HepG2 (cell line): Measurements from ENCODE around the gene UQCR11. TPM values are rescaled to one million over a fixed set of nuclear protein-coding genes. Genes with fewer than 3 reads are reported as not detected.

ENCODE experiments used
- CSRNP1 ChIP-seq: sonication (generic); formaldehyde crosslinking; IDR thresholded peaks from 2 replicates; pipeline ENCODE4 v1.8.1; 2023; ENCODE audit warnings: mild to moderate bottlenecking, missing genetic modification reagents
- EP300 ChIP-seq, 3 experiments: sonication (generic) in 1 of 3; formaldehyde crosslinking in 1 of 3; IDR thresholded peaks; 2 replicates each; pipeline versions ENCODE4 v1.5.1 to v1.6.1; 2011 to 2020; ENCODE audit warnings: low read depth in 2 of 3, low read length in 2 of 3, borderline replicate concordance in 1 of 3, improper control_type of control experiment in 1 of 3, mild to moderate bottlenecking in 1 of 3, missing genetic modification reagents in 1 of 3, moderate library complexity in 1 of 3
- GABPB1 ChIP-seq: IDR thresholded peaks from 2 replicates; pipeline ENCODE4 v1.6.1; 2016; ENCODE audit warnings: mild to moderate bottlenecking, missing genetic modification reagents, moderate library complexity, missing compliant biosample characterization
- IKZF1 ChIP-seq: fragments of 450-650 bp; IDR thresholded peaks from 2 replicates; pipeline ENCODE4 v1.7.1; 2016
- IRF2 ChIP-seq: IDR thresholded peaks from 2 replicates; pipeline ENCODE4 v1.6.1; 2018; ENCODE audit warnings: missing genetic modification reagents, missing compliant biosample characterization
- NFATC3 ChIP-seq: sonication (generic); formaldehyde crosslinking; IDR thresholded peaks from 2 replicates; pipeline ENCODE4 v1.5.1; 2020; ENCODE audit warnings: mild to moderate bottlenecking, missing genetic modification reagents
- NR2F2 ChIP-seq: IDR thresholded peaks from 2 replicates; pipeline ENCODE4 v1.6.1; 2012; ENCODE audit warnings: low read depth, inconsistent platforms, borderline replicate concordance
- POGK ChIP-seq: sonication (generic); formaldehyde crosslinking; conservative IDR thresholded peaks from 2 replicates; pipeline ENCODE4 v1.8.0; 2022; ENCODE audit warnings: mild to moderate bottlenecking, moderate library complexity, missing genetic modification reagents
- SRSF1 ChIP-seq: fragments of 200-400 bp; formaldehyde crosslinking; optimal IDR thresholded peaks from 2 replicates; pipeline ENCODE3; 2017; ENCODE audit warnings: mild to moderate bottlenecking, low read depth, low read length, moderate library complexity
- TEAD3 ChIP-seq: optimal IDR thresholded peaks from 2 replicates; pipeline ENCODE3; 2016; ENCODE audit warnings: borderline replicate concordance
- TOPORS ChIP-seq: sonication (generic); formaldehyde crosslinking; IDR thresholded peaks from 2 replicates; pipeline ENCODE4 v1.8.0; 2023; ENCODE audit warnings: mild to moderate bottlenecking, missing genetic modification reagents
- YEATS2 ChIP-seq: sonication (generic); formaldehyde crosslinking; IDR thresholded peaks from 2 replicates; pipeline ENCODE4 v1.4.0; 2020; ENCODE audit warnings: missing genetic modification reagents, borderline replicate concordance
- ZBTB44 ChIP-seq: sonication (generic); formaldehyde crosslinking; IDR thresholded peaks from 2 replicates; pipeline ENCODE4 v1.4.0; 2020; ENCODE audit warnings: missing genetic modification reagents
- ZNF274 ChIP-seq: sonication (generic); formaldehyde crosslinking; IDR thresholded peaks from 2 replicates; pipeline ENCODE4 v1.5.1; 2020; ENCODE audit warnings: mild to moderate bottlenecking, missing genetic modification reagents
- ZNF350 ChIP-seq: sonication (generic); formaldehyde crosslinking; IDR thresholded peaks from 2 replicates; pipeline ENCODE4 v1.4.0; 2020; ENCODE audit warnings: mild to moderate bottlenecking, low read depth, missing genetic modification reagents, borderline replicate concordance
- ZNF609 ChIP-seq: sonication (generic); formaldehyde crosslinking; IDR thresholded peaks from 2 replicates; pipeline ENCODE4 v1.4.0; 2020; ENCODE audit warnings: mild to moderate bottlenecking, missing genetic modification reagents, borderline replicate concordance
- ZSCAN9 ChIP-seq: IDR thresholded peaks from 2 replicates; pipeline ENCODE4 v1.6.1; 2016; ENCODE audit warnings: borderline replicate concordance
- polyA plus RNA-seq, 8 experiments: library from polyadenylated mRNA; depleted of rRNA in 3 of 8; stranded (reverse) in 7 of 8; unstranded in 1 of 8; fragments of >200 nt; fragmentation: Illumina TruSeq in 4 of 8; extraction: Trizol in 4 of 8; gene quantifications; 2 replicates each; pipeline versions ENCODE4 v1.2.1 to v1.2.3, GENCODE V29; 2011 to 2016; ENCODE audit warnings: low read depth in 4 of 8, missing spikeins in 1 of 8, mixed read lengths in 1 of 8; ENCODE audit not compliant: insufficient read depth in 1 of 8
- total RNA-seq, 5 experiments: library from RNA; depleted of rRNA; stranded (reverse); fragments of >200 nt; fragmentation: Illumina TruSeq; extraction: Trizol; gene quantifications; 2 replicates each; pipeline ENCODE4 v1.2.3, GENCODE V29; 2016; ENCODE audit warnings: low read depth in 1 of 5

The UQCR11 gene
- total and polyA plus RNA-seq, 2 of the 13 experiments (the other 11 are each of a cell fraction or from before 2014, with no cell fraction given), result 125 to 214 TPM

GRCh38 chr19:1592755-1593500 lies 12.3 kb downstream of the UQCR11 start, which contains the start of gene MBD3 (continued):
- TF ChIP-seq ZBTB44 (no peak), TOPORS (peak; percentile 31; the same call in 1 of the 2 replicates), ZSCAN9 (CRISPR knock-in tag) (no peak), CSRNP1 (CRISPR knock-in tag) (peak; percentile 87; the same call in 1 of the 2 replicates), EP300 (IDR thresholded peaks at IDR 0.05; ENCODE audit: low read depth in 2 of 2, low read length in 2 of 2) (peak in 1 of 2 experiments; percentile 69; a peak in 1 of 4 replicates), EP300 (CRISPR knock-in tag; IDR thresholded peaks at IDR 0.05; ENCODE audit: borderline replicate concordance) (no peak), YEATS2 (CRISPR knock-in tag) (0 out of 2 replicates have a peak, but pooled peaks have one; percentile 15), POGK (CRISPR knock-in tag) (0 out of 2 replicates have a peak, but pooled peaks have one; percentile 31), ZNF350 (CRISPR knock-in tag) (0 out of 2 replicates have a peak, but pooled peaks have one; percentile 43), IKZF1 (no peak), ZNF274 (CRISPR knock-in tag) (peak; percentile 31; the same call in 1 of the 2 replicates), SRSF1 (peak; percentile 8), IRF2 (CRISPR knock-in tag) (0 out of 2 replicates have a peak, but pooled peaks have one; percentile 34), NR2F2 (peak; percentile 16; the same call in 1 of the 2 replicates), ZNF609 (peak; percentile 36; the same call in 1 of the 2 replicates), GABPB1 (peak; percentile 48; the same call in 1 of the 2 replicates), NFATC3 (CRISPR knock-in tag) (peak; percentile 42; the same call in 1 of the 2 replicates), TEAD3 (CRISPR knock-in tag) (peak; percentile 22)
